Epidermal melanocyte (primary cell): ENCODE results near the gene PDE4D.

Experiments used
- DNase-seq: peaks from one replicate; pipeline ENCODE4 v3.0.0; 2011; ENCODE audit warnings: low spot score; ENCODE audit not compliant: insufficient read length

PDE4D gene

DNA sequence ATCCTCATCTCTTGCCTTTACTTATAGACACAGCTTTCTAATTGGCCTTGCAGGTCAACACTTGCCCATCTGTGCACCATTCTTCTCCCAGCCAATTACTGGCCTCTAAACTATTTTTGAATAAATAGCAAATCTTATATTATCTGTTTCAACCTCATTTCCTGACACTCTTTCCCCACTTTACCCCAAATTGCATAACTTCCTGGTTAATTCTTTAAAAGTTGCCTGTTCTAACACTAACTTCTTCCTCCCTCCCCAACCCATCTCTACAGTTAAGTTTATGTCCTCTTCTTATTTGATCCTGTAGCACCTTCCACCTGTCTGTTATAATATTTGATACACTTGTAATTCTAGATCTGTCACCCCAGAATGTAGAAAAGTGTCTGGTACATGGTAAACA is 372.1 kb downstream of the PDE4D start:
- no peak for DNase-seq

DNA sequence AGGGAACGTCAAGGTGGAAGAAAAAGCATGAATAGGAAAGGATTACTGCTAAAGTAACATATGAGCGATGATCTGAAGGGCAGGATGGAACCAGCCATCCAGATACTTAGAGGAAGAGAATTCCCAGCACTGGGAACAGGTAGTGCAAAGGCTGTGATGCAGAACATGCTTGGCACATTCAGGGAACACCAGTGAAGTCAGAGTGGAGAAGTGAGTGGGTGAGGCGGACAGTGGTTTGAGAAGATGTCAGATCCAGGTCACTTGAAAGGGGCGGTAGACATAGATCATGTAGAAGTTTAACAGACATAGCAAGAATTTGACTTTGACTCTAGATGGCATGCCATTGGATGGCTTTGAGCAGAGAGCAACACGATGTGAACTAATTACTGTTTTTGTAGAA is 374.2 kb downstream of the PDE4D start:
- DNase-seq: no peak

DNA sequence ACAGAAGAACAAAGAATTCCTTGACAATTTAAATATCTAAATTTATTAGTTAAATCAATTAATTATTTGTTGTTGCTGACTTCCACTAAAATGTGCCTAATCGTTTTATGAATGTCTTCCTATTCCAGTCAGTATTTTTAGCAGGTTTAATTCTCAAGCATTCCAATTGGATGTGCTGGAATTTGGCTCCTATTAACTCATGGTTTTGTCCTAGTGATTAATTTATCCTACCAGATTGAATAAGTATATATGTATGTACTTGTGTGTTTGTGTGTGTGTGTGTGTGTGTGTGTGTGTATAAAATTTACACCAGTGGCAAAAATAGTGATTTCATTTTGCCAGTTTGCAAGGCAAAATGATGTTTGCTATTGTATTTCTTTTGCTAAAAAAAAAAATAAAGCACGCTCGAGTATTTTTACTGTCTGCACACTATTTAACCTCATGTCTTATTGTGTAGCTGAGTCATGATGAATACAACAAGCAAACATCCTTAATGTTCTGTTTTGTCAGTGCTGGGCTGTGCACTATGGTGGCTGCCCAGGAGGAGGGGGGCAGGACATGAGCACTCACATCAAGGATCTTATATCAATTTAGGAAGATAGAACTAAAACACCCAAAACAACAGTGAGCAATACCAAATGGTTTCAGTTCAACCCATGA is 375.5 kb downstream of the PDE4D start:
- DNase-seq: no peak

DNA sequence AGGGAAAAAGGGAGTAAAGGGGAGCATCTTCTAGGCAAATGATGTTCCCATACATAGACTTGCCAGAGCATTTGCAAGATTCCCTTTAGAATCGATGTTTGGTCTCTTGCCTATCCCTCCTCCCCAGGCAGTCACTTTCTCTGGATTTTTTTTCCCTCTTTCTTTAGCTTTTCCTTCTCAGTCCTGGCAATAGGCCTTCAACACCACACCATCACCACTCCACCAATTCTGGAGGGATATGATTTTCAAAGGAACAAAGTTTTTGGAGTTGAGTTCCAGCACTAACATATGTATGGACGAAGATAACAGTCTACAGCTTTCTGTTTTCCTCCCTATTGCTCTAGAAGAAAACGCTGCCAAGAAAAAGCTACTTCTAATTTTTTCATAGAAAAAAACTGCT is 377.4 kb downstream of the PDE4D start:
- no peak for DNase-seq

DNA sequence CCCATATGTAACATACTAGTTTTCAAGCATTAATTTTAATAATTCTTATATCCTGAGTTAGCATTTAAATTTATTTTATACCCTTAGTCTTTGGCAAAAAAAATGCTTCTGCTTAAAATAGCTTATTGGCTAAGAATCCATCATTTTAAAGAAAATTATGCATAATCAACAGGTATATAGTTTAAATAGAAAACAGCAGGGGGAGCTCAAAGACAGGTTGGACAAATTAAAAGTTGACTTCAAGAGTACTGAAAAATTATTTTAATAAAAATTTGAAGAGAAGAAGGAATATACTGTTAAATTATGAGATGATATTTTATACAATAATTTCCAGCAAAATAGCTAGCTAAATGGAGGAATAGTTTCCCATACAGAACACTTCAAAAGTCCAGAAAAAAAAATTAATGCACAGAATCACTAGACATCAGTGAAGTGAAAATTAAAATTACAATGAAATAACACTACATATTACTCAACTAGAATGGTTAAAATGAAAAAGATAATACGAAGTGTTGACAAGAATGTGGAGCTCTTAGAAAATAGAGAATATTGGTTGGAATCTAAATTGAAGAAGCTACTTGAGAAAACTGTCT is 387.1 kb downstream of the PDE4D start:
- DNase-seq: no peak

DNA sequence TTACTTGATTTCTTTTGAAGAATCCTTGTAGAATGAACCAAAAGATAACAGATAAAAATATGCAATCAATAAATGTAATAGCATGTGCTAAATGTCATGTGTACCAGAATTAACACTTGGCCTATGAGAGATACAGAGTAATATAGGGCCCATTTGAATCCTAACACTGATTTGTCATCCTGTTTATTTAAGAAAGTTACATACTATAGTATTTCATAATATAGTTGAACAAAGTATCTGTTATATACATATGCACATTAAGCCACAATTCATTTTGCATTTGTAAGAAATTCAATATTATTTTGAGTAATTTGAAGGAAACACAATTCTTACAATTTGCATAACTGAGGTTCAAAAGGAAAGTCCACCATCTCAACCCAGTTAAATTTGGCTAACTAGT is 389.5 kb downstream of the PDE4D start:
- DNase-seq: no peak

DNA sequence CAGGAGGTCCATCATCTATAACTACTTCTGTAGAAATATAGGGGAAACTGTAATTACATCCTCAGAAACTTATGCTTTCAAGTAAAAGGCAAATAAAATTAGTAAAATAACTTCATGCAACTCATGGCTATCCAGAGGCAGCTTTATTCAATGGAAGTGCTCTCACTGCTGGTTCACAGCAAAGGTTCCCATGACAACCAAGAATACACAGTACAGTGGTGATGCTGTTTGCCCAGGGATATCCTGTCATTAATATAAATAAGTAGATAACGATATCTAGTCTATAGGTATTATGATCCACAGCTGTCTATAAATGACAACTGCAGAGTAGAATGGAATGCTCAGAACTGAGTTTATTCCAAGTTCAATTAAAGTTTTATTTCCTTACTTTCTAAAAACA is 390.3 kb downstream of the PDE4D start:
- DNase-seq: no peak

DNA sequence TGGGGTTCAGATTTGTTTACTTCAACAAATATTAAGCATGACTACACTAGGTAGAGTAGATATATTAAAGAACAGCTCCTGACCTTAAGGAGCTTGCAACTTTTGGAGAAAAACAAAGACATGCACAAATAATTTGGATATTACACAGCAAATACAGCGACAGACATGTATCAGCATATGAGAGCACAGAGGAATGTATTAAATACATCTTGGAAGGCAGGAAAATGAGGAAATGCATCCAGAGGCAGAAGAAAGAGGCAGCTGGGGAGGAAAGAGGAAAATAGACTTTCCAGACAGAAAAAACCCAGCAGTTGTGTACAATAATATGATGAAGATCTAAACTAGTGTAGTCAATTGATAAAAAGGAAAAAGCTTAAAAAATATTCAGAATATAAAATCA is 392.2 kb downstream of the PDE4D start:
- no peak for DNase-seq

DNA sequence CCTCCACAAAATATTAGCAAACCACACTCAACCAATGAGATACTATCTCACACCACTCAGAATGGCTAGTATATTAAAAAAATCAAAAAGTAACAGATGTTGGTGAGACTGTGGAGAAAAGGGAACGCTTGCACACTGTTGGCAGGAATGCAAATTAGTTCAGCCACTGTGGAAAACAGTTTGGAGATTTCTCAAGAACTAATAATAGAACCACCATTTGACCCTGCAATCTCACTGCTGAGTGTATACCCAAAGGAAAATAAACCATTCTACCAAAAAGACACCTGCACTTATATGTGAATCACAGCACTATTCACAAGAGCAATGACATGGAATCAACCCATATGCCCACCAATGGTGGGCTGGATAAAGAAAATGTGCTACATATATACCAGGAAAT is 393.5 kb downstream of the PDE4D start:
- no peak for DNase-seq

DNA sequence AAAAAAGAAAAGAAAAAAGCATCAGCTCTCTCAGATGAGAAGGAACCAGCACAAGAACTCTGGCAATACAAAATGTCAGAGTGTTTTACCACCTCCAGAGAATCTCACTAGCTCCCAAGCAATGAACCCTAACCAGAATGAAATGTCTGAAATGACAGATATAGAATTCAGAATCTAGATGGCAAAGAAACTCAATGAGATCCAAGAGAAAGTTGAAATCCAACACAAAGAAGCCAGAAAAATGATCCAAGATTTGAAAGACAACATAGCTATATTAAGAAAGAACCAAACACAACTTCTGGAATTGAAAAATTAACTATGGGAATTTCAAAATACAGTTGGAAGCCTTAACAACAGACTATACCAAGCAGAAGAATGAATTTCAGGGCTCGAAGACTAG is 396.3 kb downstream of the PDE4D start:
- DNase-seq: no peak

DNA sequence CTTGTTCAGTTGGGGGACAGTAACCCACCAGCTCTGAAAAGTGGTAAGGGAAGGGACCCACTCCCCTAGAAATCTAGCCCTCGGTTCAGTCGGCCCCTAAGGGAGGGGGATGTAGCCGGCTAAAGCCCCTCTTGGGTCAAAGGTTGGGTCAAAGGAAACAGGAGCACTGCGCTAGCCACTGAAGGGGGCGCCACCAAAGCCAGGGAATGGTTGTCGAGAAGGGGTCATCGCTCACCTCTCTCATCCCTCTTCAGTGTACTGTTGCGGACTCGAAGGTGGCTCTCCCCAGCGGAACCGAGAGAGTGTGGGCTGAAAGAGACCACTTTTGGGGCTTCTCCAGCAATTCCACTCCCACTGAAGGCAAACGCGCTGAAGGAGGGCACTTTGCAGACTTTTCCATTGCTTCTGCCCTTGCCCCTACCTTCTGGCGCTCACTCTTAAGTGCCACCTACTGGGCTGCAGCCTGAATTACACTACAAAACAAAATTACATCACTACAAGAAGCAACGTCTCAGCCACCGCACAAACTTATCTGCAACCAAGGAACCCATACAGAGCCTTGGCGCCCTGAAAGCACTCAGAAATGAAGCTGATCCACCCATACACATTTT is 396.9 kb downstream of the PDE4D start:
- DNase-seq: no peak

DNA sequence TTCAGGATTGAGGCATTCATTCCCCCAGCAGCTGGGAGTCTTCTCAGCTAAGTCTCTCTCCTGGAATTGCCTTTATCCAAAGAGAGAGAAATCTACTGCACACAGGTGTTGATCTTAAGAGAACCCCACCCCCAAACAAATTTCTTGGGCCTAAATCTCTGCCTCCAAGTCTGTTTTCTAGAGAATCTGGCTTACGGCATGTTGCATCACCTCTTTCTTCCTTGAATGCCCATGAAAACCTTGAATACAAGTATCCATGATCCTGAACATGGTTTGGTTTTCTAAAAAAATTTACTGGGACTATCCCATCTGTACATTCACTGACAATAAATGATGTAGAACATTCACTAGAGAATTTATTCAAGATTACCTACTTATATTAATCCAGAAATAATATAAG is 401.6 kb downstream of the PDE4D start:
- no peak for DNase-seq

DNA sequence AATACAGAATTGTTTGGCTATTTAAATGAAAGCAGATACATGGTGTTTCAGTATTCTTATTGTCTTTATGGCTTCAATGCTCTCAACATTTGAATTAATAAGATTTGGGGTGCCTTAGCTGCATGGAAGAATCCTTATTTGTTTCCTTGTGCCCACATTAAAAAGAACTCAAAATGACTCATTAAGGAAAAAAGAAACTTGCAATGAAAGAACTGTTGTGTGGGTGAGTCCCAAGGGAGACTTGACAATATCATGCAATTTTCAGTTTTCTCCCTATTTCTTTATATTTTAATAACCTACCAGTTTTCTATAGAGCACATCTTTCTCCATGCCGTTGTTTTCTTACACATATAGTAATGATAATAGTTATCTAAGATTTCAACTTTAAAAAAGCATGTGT is 404.0 kb downstream of the PDE4D start:
- no peak for DNase-seq

DNA sequence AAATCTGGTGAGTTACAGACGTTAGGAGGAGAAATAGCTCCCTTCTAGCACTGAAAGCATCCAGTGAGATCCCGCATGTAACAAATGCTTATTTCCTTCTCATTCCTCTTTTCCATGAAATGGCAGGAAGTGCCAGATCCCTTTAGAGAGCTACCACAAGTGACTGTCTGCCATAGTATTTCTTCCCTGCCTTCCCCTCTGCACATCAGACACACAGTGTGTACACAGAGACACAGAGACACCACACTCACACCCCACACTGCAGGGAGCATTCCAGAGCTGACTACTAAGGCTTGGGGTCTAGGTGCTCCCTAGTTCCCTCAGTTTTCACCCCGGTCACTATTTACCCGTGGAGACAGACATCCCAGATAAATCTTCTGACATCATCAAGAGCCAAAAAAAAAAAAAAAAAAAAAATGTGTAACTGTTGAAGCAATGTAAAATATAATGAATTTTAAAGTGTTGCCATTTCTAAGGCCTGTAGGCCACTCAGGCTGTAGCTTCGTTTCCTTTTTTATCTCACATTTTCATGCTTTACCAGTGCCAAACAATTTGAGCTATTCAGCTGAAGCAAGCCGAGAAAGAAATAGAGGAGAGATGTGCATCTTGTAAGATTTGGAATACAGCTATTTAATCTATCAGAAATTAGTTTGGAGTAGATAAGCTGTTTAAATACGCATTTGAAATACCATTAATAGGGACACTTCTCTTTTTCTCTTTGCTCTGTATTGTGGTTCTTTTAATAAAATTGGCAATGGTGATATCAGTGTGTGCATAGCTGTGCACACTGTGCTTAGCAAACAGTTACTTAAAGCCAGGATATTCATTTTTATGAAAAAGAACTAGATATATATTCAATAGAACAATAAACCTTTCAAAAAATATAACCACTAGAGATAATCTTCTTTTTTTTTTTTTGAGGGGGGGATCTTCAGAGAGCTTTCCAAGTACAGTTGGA is 405.5 kb downstream of the PDE4D start:
- DNase-seq: no peak

DNA sequence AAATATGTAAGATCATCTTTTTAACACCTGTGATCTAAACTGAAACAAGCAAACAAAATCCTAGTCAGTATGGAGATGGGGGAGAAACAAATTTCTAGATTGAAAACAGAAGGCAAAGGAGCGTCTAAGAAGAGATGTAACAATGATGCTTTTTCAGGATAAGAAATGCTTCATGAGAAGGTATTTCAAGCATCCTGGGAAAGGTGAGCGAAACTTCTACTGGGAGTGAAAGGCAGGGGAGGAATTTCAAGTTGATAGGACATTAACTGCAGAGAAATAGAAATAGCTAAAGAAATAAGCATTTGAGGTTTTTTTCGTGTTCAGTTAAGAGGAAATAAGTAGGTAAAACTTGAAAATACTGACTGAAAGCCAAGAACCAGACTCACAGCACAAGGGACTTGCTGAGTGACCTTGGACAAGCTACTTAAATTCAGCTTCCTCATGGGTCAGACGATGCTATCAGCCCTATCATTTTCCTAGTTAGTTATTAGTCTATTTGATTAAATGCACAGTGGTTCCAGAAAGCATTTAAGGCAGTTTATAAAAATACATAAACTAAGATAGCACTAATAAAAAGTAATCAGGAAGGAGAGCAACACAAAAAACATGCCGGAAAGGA is 406.3 kb downstream of the PDE4D start:
- no peak for DNase-seq

DNA sequence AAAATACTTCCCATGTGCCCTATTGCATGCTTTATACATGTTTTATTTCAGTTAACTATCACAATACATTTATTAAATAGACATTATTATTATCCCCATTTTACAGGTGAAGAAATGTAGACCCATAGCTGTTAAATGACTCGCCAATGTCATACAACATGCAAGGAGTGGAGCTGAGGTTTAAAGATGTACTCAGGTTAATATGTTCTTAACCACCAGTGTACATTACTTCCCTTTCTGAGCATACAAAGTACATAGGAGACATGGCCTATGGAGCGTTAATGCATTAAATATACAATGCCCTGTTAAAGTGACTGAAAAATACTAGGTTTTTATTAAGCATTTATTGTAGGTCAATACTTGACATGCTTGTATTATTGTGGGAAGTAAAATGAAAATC is 407.0 kb downstream of the PDE4D start:
- DNase-seq: no peak

DNA sequence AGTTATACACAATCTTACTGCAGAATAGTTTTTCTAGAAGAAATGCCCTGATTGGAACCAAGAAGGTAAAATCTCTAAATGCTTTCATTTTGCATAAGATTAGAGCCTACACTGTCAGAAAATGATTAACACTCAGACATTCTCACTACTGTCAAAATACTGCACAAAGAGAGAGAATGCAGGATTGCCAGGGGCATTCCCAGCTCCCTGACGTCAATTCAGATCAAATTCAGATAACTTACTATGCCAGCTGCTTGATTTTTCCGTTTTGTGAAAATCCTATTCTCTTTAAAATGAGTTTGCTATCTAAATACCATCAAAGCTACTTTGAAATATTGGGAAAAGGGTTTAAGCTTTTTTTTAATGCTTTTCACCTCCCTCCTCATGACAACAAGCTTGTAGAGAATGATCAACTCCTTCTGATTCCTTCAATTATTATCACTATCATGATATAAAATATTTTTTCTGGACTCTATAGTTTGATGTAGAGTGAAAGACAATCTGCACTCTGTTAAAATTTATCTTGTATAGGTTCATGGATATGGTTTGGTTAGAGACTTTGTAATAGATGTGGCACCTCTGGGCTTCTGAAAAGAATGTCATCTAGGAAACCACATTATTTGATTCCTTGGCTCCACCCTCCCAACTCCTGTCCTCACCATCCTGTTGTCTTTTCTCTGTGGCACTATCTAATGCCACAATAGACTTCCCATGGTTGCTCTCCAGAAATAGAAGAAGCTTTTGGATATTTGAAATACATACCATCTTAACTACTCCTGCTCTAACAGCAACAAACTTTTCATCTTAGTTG is 407.7 kb downstream of the PDE4D start:
- DNase-seq: peak; percentile 27

DNA sequence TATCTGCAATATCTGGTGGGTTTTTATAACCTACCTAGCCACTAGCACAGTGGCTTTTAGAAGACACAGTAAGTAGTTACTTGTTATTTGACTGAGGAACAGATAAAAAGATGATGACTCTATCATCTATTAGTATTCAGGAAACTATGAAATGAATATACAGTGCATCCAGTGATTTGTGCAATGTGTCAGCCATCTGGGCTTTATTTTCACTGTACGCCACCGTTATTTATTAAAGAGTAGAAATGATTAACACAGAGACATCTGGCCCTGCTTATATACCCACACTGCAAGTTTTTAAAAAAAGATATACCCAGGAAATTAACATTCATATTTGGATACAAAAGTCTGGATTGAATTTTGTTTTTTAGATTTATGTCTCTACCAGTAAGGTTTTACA is 408.4 kb downstream of the PDE4D start:
- DNase-seq: no peak

DNA sequence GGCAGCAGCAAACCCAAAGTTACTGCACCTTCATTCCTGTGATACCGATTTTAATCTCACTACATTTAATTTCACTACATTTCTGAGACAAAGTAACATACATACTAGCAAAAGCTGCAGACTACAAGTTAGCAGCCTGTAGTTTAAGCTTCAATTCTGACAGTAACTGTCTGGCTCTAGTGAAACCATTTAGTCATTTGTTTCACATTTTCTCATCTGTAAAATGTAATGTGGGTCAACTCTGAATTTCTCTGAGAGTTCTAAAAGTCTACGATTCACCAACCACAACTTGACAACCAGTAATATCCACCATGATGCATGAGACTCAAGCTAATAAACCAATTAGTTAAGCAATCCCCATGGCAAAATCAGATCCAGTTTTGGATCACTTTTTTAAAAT is 408.9 kb downstream of the PDE4D start:
- DNase-seq: no peak

DNA sequence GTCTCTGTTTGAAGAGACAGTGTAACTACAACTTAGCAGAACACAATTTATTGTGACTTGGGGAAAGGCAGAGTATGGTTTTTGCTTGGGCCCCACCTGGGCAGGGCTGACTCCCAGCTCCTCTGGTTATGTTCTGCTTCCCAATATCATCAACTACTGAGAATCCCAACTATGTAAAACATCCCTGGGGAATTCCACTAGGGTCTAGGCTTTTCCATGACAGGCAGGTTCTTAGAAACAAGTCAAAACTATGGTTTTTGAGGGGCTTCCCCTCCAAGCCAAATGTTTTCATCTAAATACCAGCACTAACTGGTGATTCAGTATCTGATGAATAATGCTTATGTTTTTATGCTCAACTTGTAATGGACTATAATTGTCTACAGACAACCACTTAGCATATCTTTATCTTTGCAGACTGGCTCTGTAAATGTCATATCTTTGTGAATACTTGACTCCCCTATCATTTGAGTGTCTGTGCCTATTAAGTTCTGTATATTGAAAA is 409.5 kb downstream of the PDE4D start:
- DNase-seq: no peak

DNA sequence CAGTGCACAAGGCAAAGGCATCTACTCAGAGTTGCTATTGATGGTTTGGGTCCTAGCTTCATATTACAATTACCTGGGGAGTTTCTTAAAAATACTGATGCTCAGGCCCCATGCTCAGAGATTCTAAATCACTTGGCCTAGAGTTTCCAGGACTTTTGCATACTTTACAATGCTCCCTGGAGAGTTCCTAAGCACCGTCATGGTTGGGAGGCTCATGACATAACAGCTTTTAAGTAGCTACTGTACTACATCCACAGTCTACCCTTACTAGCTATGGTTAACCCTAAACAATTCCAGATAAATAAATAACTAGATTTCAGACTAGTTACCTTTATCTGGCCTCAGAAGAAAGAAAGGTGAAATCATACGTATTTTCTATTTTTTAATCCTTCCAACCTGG is 414.4 kb downstream of the PDE4D start:
- no peak for DNase-seq
